Activated naive CD8-positive, alpha-beta T cell treated with anti-CD3 and anti-CD28 coated beads, Interleukin-2, amount 10 ng/mL, durations not matched to agents 7 days and 5 days (primary cell): ENCODE results near the gene PTPRN2. TPM values are rescaled to one million over a fixed set of nuclear protein-coding genes. Genes with fewer than 3 reads are reported as not detected.

Experiments
- ATAC-seq: fragments of 150-1000 bp; cut with Tn5 transposase; one replicate; pipeline ENCODE4 v1.10.0; 2021; ENCODE audit warnings: low read depth, moderate library complexity
- POLR2A ChIA-PET: fragments of 350-600 bp; sonication (Branson Sonifier 250); formaldehyde crosslinking; loops from one replicate; lab custom pipeline; 2021; ENCODE audit warnings: antibody characterized with exemption; lab: Charles Lee
- DNase-seq: peaks from one replicate; pipeline ENCODE4 v3.0.0; 2021
- H3K27ac Mint-ChIP-seq: one replicate; pipeline ENCODE4 v1.8.0; 2022; ENCODE audit warnings: mild to moderate bottlenecking, mixed read lengths
- H3K27me3 Mint-ChIP-seq: one replicate; pipeline ENCODE4 v1.8.0; 2022; ENCODE audit warnings: mild to moderate bottlenecking, moderate library complexity, mixed read lengths
- H3K36me3 Mint-ChIP-seq: one replicate; pipeline ENCODE4 v1.8.0; 2021; ENCODE audit warnings: mild to moderate bottlenecking, mixed read lengths
- H3K4me1 Mint-ChIP-seq: one replicate; pipeline ENCODE4 v1.8.0; 2021; ENCODE audit warnings: mixed read lengths
- H3K4me3 Mint-ChIP-seq: one replicate; pipeline ENCODE4 v1.8.0; 2022; ENCODE audit warnings: mild to moderate bottlenecking, moderate library complexity, mixed read lengths
- H3K9me3 Mint-ChIP-seq: one replicate; pipeline ENCODE4 v1.8.0; 2021; ENCODE audit warnings: mixed read lengths
- total RNA-seq, 2 experiments: library from RNA; stranded (reverse); gene quantifications; one replicate each; pipeline ENCODE4 v1.2.3, GENCODE V29; 2021

Gene PTPRN2
- total RNA-seq, 2 experiments from 2014 or later: 4.5 to 4.9 TPM

DNA sequence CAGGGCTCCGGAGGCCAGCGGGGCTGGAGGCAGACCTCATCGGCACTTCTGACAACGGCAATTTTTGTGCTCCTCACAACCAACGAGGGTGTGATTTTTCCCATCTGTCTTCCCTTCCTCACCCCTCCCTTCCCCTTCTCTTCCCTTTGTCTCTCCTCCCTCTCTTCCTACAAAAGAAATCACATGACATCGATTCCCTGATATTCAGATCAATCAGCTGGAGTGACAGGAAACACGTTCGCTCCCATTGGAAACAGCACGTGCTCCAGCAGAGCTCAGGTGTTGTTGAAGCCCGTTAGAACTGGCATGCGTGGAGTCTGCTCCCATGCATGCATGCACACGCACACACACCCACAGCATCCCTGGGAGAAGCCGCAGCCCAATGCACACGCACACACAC is 222.4 kb downstream of the PTPRN2 start:
- Mint-ChIP-seq H3K27ac (no peak overlapping the region), H3K36me3 (no peaks in the 10 kb centered on the region), H3K9me3 (peaks cover 3% of the 10 kb centered on the region), H3K27me3 (no peaks in the 10 kb centered on the region), H3K4me1 (no peaks in the 10 kb centered on the region), H3K4me3 (no peak overlapping the region)
- ATAC-seq: no peak
- POLR2A ChIA-PET: no interaction called here
- no peak for DNase-seq

DNA sequence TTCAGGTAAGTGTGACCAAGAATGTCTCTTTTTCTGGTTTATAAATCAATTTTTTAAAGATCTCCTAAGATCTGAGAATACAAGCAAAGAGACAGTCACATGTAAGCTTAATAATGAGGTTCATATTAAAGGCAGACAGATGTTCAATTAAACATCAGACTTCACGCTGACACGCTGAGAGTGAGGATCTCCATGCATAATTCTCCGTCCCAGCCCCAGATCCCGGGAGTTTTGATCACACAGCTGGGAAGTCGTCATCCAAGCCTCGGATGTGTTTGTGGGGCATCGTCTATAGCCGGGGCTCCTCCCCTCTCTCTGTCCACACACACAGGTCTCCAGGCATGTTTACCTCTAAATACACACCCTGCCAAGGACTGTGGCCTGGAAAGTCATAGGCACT is 223.2 kb downstream of the PTPRN2 start:
- Mint-ChIP-seq H3K4me1 (no peaks in the 10 kb centered on the region), H3K9me3 (peaks cover 3% of the 10 kb centered on the region), H3K27ac (no peak overlapping the region), H3K4me3 (no peak overlapping the region), H3K27me3 (no peaks in the 10 kb centered on the region), H3K36me3 (no peaks in the 10 kb centered on the region)
- POLR2A ChIA-PET: no interaction called here
- ATAC-seq (no peak), DNase-seq (no peak)

- DNase-seq (no peak), ATAC-seq (no peak)
- H3K36me3 Mint-ChIP-seq: no peaks in the 10 kb centered on the region
- no peaks in the 10 kb centered on the region for H3K27me3 Mint-ChIP-seq
- no peaks in the 10 kb centered on the region for H3K4me1 Mint-ChIP-seq
- H3K4me3 Mint-ChIP-seq: no peak overlapping the region
- POLR2A ChIA-PET: no interaction called here
- peaks cover 3% of the 10 kb centered on the region for H3K9me3 Mint-ChIP-seq
- H3K27ac Mint-ChIP-seq: no peak overlapping the region
Observed at GRCh38 chr7:158362912-158363905, 224.4 kb downstream of the PTPRN2 start.

DNA sequence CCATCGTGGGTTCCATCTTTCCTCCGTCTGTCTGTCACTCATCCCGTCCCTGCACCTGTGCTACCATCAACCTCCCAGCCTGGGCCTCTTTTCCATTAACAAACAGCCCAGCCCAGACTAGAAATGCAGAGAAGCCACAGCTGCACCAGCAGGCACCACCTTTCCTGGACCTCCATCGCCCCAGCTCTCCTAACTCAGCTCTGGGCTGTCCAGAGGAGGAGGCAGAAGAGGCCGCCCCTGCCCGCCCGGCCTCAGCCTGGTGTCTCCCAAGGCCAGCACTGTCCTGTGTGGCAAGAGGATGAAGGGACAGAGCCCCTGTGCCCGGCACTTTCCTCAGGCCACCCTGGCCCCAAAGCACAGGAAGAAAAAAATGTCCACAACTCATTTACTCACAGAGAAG is 225.6 kb downstream of the PTPRN2 start:
- no peaks in the 10 kb centered on the region for H3K36me3 Mint-ChIP-seq
- H3K27me3 Mint-ChIP-seq: no peaks in the 10 kb centered on the region
- peaks cover 3% of the 10 kb centered on the region for H3K9me3 Mint-ChIP-seq
- no peak for ATAC-seq
- DNase-seq: no peak
- H3K4me1 Mint-ChIP-seq: no peaks in the 10 kb centered on the region
- H3K27ac Mint-ChIP-seq: no peak overlapping the region
- H3K4me3 Mint-ChIP-seq: no peak overlapping the region
- POLR2A ChIA-PET: no interaction called here

- Mint-ChIP-seq H3K4me1 (no peaks in the 10 kb centered on the region), H3K27me3 (no peaks in the 10 kb centered on the region), H3K4me3 (no peak overlapping the region), H3K9me3 (peaks cover 3% of the 10 kb centered on the region), H3K27ac (no peak overlapping the region), H3K36me3 (no peaks in the 10 kb centered on the region)
- POLR2A ChIA-PET: no interaction called here
- ATAC-seq (no peak), DNase-seq (no peak)
Observed at GRCh38 chr7:158361326-158361946, 226.2 kb downstream of the PTPRN2 start.

GRCh38 chr7:158358926-158359645 is 228.5 kb downstream of the PTPRN2 start:
- ATAC-seq (no peak), DNase-seq (no peak)
- Mint-ChIP-seq H3K36me3 (no peaks in the 10 kb centered on the region), H3K27me3 (peaks cover under 1% of the 10 kb centered on the region), H3K4me1 (no peaks in the 10 kb centered on the region), H3K27ac (no peak overlapping the region), H3K4me3 (no peak overlapping the region), H3K9me3 (no peaks in the 10 kb centered on the region)
- POLR2A ChIA-PET: no interaction called here

DNA sequence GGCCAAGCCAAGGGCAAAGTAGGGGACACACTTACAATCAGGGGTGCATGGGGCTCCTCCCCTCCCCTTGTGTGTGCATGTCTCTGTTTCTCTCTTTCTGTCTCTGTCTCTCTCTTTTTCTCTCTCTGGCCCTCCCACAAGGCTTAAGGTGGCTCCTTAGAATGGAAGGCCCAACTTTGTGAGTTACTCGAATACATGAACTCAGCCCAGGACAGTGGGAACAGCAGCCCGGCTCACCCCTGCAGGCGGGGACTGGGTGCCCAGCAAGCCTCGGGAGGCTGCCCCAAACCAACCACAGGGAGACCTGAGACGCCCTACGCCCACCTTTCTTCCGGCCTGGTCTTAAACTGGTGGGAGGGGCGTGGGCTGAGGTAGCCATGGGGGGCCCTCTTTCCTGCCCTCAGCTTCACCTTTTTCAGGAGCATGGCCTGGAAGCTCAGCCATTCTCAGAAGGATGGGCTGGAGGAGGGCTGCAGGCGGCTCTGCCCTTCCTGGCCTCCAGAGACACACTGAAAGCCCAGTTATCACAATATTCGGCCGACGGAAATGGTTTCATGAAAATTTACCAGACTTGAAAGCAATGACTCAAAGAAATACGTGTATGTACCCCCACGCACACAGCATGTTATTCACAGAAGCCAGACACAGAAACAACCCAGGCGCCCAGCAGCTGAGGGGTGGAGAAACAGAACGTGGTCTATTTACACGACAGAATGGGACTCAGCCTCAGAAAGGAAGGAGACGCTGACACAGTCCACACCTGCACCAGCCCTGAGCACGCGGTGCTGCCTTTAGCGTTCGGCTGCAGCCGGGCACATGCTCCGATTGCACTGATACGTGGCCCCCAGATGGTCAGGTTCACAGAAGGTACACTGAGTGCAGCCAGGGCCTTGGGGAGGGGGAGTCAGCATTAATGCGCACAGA is 229.5 kb downstream of the PTPRN2 start:
- H3K27ac Mint-ChIP-seq: no peak overlapping the region
- no peaks in the 10 kb centered on the region for H3K36me3 Mint-ChIP-seq
- POLR2A ChIA-PET: no interaction called here
- H3K4me1 Mint-ChIP-seq: no peaks in the 10 kb centered on the region
- ATAC-seq (no peak), DNase-seq (no peak)
- H3K27me3 Mint-ChIP-seq: peaks cover 2% of the 10 kb centered on the region
- H3K9me3 Mint-ChIP-seq: no peaks in the 10 kb centered on the region
- H3K4me3 Mint-ChIP-seq: no peak overlapping the region

- Mint-ChIP-seq H3K4me1 (no peaks in the 10 kb centered on the region), H3K4me3 (no peak overlapping the region), H3K36me3 (no peaks in the 10 kb centered on the region), H3K27ac (no peak overlapping the region), H3K9me3 (no peaks in the 10 kb centered on the region), H3K27me3 (peaks cover 2% of the 10 kb centered on the region)
- DNase-seq: no peak
- POLR2A ChIA-PET: no interaction called here
- no peak for ATAC-seq
Observed at GRCh38 chr7:158357106-158357897, 230.3 kb downstream of the PTPRN2 start.

- H3K36me3 Mint-ChIP-seq: no peaks in the 10 kb centered on the region
- no peaks in the 10 kb centered on the region for H3K4me1 Mint-ChIP-seq
- ATAC-seq (no peak), DNase-seq (no peak)
- H3K4me3 Mint-ChIP-seq: no peak overlapping the region
- H3K9me3 Mint-ChIP-seq: no peaks in the 10 kb centered on the region
- peaks cover 2% of the 10 kb centered on the region for H3K27me3 Mint-ChIP-seq
- POLR2A ChIA-PET: no interaction called here
- no peak overlapping the region for H3K27ac Mint-ChIP-seq
Observed at GRCh38 chr7:158356454-158356853, 231.2 kb downstream of the PTPRN2 start.

- Mint-ChIP-seq H3K9me3 (no peaks in the 10 kb centered on the region), H3K4me1 (no peaks in the 10 kb centered on the region), H3K36me3 (no peaks in the 10 kb centered on the region), H3K4me3 (no peak overlapping the region), H3K27me3 (peaks cover 2% of the 10 kb centered on the region), H3K27ac (no peak overlapping the region)
- POLR2A ChIA-PET: no interaction called here
- no peak for DNase-seq
- no peak for ATAC-seq
Observed at GRCh38 chr7:158355456-158356065, 232.1 kb downstream of the PTPRN2 start.

DNA sequence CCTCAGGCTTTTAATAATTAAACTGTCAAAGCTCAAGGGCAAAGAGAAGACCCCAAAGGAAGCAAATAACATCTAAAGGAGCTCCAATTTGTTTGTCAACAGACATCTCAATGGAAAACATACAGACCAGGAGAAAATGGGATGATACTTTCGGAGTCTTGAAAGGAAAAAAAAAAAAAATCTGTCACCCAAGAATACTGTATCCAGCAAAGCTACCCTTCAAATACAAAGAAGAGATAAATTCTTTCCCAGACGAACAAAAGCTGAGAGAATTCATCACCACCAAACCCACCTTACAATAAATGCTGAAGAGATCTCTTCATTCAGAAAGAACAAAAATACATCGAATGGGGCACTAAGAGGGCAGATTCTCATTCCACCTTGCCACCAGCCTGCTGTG is 232.8 kb downstream of the PTPRN2 start:
- Mint-ChIP-seq H3K4me1 (no peaks in the 10 kb centered on the region), H3K4me3 (no peak overlapping the region), H3K9me3 (no peaks in the 10 kb centered on the region), H3K27ac (no peak overlapping the region), H3K27me3 (peaks cover 2% of the 10 kb centered on the region), H3K36me3 (no peaks in the 10 kb centered on the region)
- POLR2A ChIA-PET: no interaction called here
- ATAC-seq (no peak), DNase-seq (no peak)
